Measurements from ENCODE around the gene SUGT1.

GRCh38 chr13:52743569-52743968 lies 90.9 kb downstream of the SUGT1 start:
- TF ChIP-seq GATA2 (IDR thresholded peaks at IDR 0.05; ENCODE audit: low read depth, low read length) (no peak), GATA3 (IDR thresholded peaks at IDR 0.05; ENCODE audit: low read depth, low read length) (no peak)

All from SH-SY5Y (cell line).